Measurements from ENCODE around the gene NRN1.
A peak's percentile ranks its signal among the peaks of the same experiment; 100 is the strongest.

NRN1 gene

DNA sequence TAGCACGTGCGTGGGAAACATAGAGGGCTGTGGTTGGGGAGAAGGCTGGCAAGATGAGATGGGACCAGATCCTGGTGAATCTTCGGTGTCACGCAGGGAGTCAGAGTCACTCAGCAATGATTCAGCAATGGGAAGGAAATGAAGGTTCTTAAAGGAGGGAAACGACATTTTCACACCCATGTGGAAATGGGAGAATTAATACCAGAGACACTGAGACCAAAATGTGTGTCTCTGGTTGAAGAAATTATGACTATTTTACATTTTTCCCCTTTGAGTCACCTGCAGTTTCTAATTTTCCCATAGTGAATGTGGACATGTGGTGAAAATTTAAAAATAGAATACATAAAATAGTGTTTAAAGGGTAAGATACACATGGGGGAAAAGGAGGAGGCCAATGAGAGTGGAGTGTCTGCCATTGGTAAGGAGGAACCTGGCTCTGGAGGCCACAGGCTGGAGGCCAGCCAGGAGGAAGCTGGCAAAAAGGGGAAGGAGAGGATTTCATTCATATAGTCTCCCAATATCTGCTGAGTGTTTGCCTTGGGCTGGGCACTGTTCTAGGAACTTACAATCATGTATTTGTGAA lies 17.5 kb downstream of the NRN1 start:
- no peak overlapping the region for H3K4me3 ChIP-seq (replicated peaks; ENCODE audit: insufficient read depth, low read length)
- TF ChIP-seq POLR2AphosphoS5 (IDR thresholded peaks at IDR 0.05; ENCODE audit: low read depth) (no peak), SPI1 (IDR thresholded peaks at IDR 0.05; ENCODE audit: borderline replicate concordance, low read depth) (peak; percentile 73; the same call in 1 of the 2 replicates)
- peaks cover 10% of the 10 kb centered on the region for H3K27me3 ChIP-seq (ENCODE audit: insufficient read depth, poor library complexity, severe bottlenecking)
- peak; percentile 65 to 89 for DNase-seq (ENCODE audit: low read depth in 1 of 2, low spot score in 1 of 2)
- 0 out of 2 replicates have a peak overlapping the region, but pooled peaks have one; percentile 4 for H3K27ac ChIP-seq (replicated peaks)

- Histone ChIP-seq H3K27ac (replicated peaks) (no peak overlapping the region), H3K27me3 (ENCODE audit: insufficient read depth, poor library complexity, severe bottlenecking) (no peaks in the 10 kb centered on the region), H3K4me3 (replicated peaks; ENCODE audit: insufficient read depth, low read length) (no peak overlapping the region)
- DNase-seq (ENCODE audit: low read depth in 1 of 2, low spot score in 1 of 2): no peak
- TF ChIP-seq, protein P1, sequence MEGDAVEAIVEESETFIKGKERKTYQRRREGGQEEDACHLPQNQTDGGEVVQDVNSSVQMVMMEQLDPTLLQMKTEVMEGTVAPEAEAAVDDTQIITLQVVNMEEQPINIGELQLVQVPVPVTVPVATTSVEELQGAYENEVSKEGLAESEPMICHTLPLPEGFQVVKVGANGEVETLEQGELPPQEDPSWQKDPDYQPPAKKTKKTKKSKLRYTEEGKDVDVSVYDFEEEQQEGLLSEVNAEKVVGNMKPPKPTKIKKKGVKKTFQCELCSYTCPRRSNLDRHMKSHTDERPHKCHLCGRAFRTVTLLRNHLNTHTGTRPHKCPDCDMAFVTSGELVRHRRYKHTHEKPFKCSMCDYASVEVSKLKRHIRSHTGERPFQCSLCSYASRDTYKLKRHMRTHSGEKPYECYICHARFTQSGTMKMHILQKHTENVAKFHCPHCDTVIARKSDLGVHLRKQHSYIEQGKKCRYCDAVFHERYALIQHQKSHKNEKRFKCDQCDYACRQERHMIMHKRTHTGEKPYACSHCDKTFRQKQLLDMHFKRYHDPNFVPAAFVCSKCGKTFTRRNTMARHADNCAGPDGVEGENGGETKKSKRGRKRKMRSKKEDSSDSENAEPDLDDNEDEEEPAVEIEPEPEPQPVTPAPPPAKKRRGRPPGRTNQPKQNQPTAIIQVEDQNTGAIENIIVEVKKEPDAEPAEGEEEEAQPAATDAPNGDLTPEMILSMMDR (IDR thresholded peaks at IDR 0.05; ENCODE audit: insufficient read depth, low read length): no peak
- no peak for TF ChIP-seq SPI1 (IDR thresholded peaks at IDR 0.05; ENCODE audit: borderline replicate concordance, low read depth)
- TF ChIP-seq, protein P2, sequence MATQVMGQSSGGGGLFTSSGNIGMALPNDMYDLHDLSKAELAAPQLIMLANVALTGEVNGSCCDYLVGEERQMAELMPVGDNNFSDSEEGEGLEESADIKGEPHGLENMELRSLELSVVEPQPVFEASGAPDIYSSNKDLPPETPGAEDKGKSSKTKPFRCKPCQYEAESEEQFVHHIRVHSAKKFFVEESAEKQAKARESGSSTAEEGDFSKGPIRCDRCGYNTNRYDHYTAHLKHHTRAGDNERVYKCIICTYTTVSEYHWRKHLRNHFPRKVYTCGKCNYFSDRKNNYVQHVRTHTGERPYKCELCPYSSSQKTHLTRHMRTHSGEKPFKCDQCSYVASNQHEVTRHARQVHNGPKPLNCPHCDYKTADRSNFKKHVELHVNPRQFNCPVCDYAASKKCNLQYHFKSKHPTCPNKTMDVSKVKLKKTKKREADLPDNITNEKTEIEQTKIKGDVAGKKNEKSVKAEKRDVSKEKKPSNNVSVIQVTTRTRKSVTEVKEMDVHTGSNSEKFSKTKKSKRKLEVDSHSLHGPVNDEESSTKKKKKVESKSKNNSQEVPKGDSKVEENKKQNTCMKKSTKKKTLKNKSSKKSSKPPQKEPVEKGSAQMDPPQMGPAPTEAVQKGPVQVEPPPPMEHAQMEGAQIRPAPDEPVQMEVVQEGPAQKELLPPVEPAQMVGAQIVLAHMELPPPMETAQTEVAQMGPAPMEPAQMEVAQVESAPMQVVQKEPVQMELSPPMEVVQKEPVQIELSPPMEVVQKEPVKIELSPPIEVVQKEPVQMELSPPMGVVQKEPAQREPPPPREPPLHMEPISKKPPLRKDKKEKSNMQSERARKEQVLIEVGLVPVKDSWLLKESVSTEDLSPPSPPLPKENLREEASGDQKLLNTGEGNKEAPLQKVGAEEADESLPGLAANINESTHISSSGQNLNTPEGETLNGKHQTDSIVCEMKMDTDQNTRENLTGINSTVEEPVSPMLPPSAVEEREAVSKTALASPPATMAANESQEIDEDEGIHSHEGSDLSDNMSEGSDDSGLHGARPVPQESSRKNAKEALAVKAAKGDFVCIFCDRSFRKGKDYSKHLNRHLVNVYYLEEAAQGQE (IDR thresholded peaks at IDR 0.05; ENCODE audit: insufficient replicate concordance, low read depth): no peak
- TF ChIP-seq POLR2AphosphoS5 (IDR thresholded peaks at IDR 0.05; ENCODE audit: low read depth): no peak
- TF ChIP-seq GABPA (IDR thresholded peaks at IDR 0.05; ENCODE audit: low read depth): no peak
Observed at GRCh38 chr6:5986861-5987260, 19.9 kb downstream of the NRN1 start.

DNA sequence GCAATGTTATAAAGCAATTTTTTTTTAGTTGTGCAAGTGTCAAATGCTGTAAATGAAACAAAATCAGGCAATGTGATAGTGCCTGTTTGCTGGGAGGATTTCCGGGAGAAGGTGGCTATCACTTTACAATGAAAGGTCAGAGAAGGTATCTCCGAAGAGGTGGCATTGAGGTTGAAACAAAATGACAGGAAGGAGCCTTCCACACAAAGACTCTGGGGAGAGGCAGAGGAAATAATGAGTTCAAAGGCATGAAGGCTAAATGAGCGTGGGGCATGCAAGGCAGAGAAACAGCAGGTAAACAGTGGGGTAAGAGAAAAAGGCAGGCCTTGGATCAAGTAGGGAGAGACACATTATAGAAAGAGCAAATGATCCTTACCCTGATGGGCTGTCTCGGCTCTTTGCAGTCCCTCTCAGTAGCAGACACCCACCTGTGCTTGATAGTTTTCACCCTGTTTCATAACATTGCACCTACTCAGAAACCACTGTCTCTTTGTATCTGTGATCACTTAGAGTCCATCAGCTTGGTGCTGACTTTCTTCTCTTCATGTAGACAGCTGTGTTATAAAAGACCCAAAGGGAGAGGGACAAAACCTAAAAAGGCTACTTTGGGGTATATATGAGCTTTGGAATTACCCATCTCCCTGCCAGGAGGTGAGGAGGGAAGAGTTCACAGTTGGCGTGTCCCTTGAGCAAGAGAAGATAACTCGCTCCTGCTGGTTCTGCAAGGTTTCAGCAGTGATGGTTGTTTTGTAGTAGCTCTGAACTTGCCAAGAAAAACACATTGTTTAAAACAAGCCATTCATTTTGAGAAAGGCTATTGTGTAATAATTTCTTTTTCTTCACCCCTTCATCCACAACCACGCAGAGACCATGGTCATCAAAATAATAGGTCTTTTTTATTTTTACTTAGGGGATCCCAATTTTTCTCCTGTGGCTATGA lies 22.3 kb downstream of the NRN1 start:
- Histone ChIP-seq H3K27me3 (ENCODE audit: insufficient read depth, poor library complexity, severe bottlenecking) (no peaks in the 10 kb centered on the region), H3K27ac (replicated peaks) (no peak overlapping the region), H3K4me3 (replicated peaks; ENCODE audit: insufficient read depth, low read length) (no peak overlapping the region)
- no peak for TF ChIP-seq SPI1 (IDR thresholded peaks at IDR 0.05; ENCODE audit: borderline replicate concordance, low read depth)
- TF ChIP-seq, protein P2 (IDR thresholded peaks at IDR 0.05; ENCODE audit: insufficient replicate concordance, low read depth): no peak
- no peak for TF ChIP-seq POLR2AphosphoS5 (IDR thresholded peaks at IDR 0.05; ENCODE audit: low read depth)
- TF ChIP-seq, protein P1 (IDR thresholded peaks at IDR 0.05; ENCODE audit: insufficient read depth, low read length): no peak
- TF ChIP-seq GABPA (IDR thresholded peaks at IDR 0.05; ENCODE audit: low read depth): no peak
- DNase-seq (ENCODE audit: low read depth in 1 of 2, low spot score in 1 of 2): no peak
